Osteocyte (in vitro differentiated cells): ENCODE measurements around the gene BDH1. TPM values are rescaled to one million over a fixed set of nuclear protein-coding genes. Genes with fewer than 3 reads are reported as not detected.

Source experiments
- DNase-seq: peaks from one replicate; pipeline ENCODE4 v3.0.0; 2021; ENCODE audit warnings: mixed read lengths; ENCODE audit not compliant: unreplicated experiment; ENCODE audit errors: extremely low spot score
- H3K27ac Mint-ChIP-seq: one replicate; pipeline ENCODE4 v1.8.0; 2021; ENCODE audit warnings: mild to moderate bottlenecking, mixed read lengths; ENCODE audit not compliant: unreplicated experiment
- H3K27me3 Mint-ChIP-seq: one replicate; pipeline ENCODE4 v1.8.0; 2021; ENCODE audit warnings: mixed read lengths; ENCODE audit not compliant: unreplicated experiment
- H3K36me3 Mint-ChIP-seq: one replicate; pipeline ENCODE4 v1.8.0; 2021; ENCODE audit warnings: mixed read lengths; ENCODE audit not compliant: unreplicated experiment
- H3K4me1 Mint-ChIP-seq: one replicate; pipeline ENCODE4 v1.8.0; 2021; ENCODE audit warnings: mixed read lengths; ENCODE audit not compliant: unreplicated experiment
- H3K4me3 Mint-ChIP-seq: one replicate; pipeline ENCODE4 v1.8.0; 2021; ENCODE audit warnings: mild to moderate bottlenecking, moderate library complexity, mixed read lengths; ENCODE audit not compliant: unreplicated experiment
- H3K9me3 Mint-ChIP-seq: one replicate; pipeline ENCODE4 v1.8.0; 2021; ENCODE audit warnings: mixed read lengths; ENCODE audit not compliant: unreplicated experiment
- CTCF ChIP-seq: fragments of 200-600 bp; sonication (generic); IDR thresholded peaks from 2 replicates; pipeline ENCODE4 v1.5.0; 2021; ENCODE audit warnings: antibody characterized with exemption, mild to moderate bottlenecking, moderate library complexity
- total RNA-seq: library from RNA; stranded (reverse); gene quantifications from 2 replicates; pipeline ENCODE4 v1.2.1, GENCODE V29; 2021

BDH1 gene
- total RNA-seq, 1 donor from 2014 or later: 12.1 TPM

- Mint-ChIP-seq H3K27ac (no peak overlapping the region), H3K4me3 (no peak overlapping the region), H3K4me1 (peaks cover 6% of the 10 kb centered on the region), H3K27me3 (no peaks in the 10 kb centered on the region), H3K36me3 (peaks cover 4% of the 10 kb centered on the region), H3K9me3 (no peaks in the 10 kb centered on the region)
- no peak for TF ChIP-seq CTCF
- DNase-seq: no peak
Measured at GRCh38 chr3:197549261-197549885, 6.4 kb downstream of the BDH1 start.

- Mint-ChIP-seq H3K36me3 (peaks cover 4% of the 10 kb centered on the region), H3K4me3 (no peak overlapping the region), H3K27me3 (no peaks in the 10 kb centered on the region), H3K4me1 (no peaks in the 10 kb centered on the region), H3K9me3 (no peaks in the 10 kb centered on the region), H3K27ac (no peak overlapping the region)
- DNase-seq: no peak
- no peak for TF ChIP-seq CTCF
Measured at GRCh38 chr3:197547306-197548011, 8.3 kb downstream of the BDH1 start.

- Mint-ChIP-seq H3K36me3 (peaks cover 2% of the 10 kb centered on the region), H3K4me1 (peaks cover 5% of the 10 kb centered on the region), H3K27ac (no peak overlapping the region), H3K9me3 (no peaks in the 10 kb centered on the region), H3K4me3 (no peak overlapping the region), H3K27me3 (no peaks in the 10 kb centered on the region)
- TF ChIP-seq CTCF: no peak
- DNase-seq: no peak
Measured at GRCh38 chr3:197546307-197547085, 9.3 kb downstream of the BDH1 start.

- DNase-seq: no peak
- Mint-ChIP-seq H3K4me3 (no peak overlapping the region), H3K27me3 (no peaks in the 10 kb centered on the region), H3K27ac (no peak overlapping the region), H3K9me3 (no peaks in the 10 kb centered on the region), H3K36me3 (peaks cover 2% of the 10 kb centered on the region), H3K4me1 (peaks cover 7% of the 10 kb centered on the region)
- TF ChIP-seq CTCF: no peak
Measured at GRCh38 chr3:197545571-197545970, 10.2 kb downstream of the BDH1 start.

- TF ChIP-seq CTCF: no peak
- Mint-ChIP-seq H3K4me1 (peaks cover 7% of the 10 kb centered on the region), H3K27me3 (no peaks in the 10 kb centered on the region), H3K9me3 (no peaks in the 10 kb centered on the region), H3K4me3 (no peak overlapping the region), H3K27ac (no peak overlapping the region), H3K36me3 (peaks cover 2% of the 10 kb centered on the region)
- DNase-seq: no peak
Measured at GRCh38 chr3:197545101-197545500, 10.7 kb downstream of the BDH1 start.
